ENCODE results near the gene ANKAR. TPM values are rescaled to one million over a fixed set of nuclear protein-coding genes. Genes with fewer than 3 reads are reported as not detected.
"Not testable (repeated sequence)": the region's sequence is repeated elsewhere in the genome, so short reads cannot be mapped to it uniquely, and the experiment has no call there.

The ANKAR gene
- total and polyA plus RNA-seq, 9 donors = 3.7 to 16.3 (median 5.2) TPM

- peak; percentile 73 for DNase-seq
- 50% methylated on average over 2 of the region's 5 CpGs for WGBS (ENCODE audit: insufficient coverage)
- H3K36me3 ChIP-seq (ENCODE audit: control insufficient read depth, insufficient read depth, low read length) = peaks cover 5% of the 10 kb centered on the region
These were observed 35.2 kb downstream of the ANKAR start for GRCh38 chr2:189709501-189710221.

GRCh38 chr2:189717593-189717992 lies 43.1 kb downstream of the ANKAR start:
- not testable (repeated sequence) for H3K4me1 ChIP-seq (ENCODE audit: control insufficient read depth, insufficient read depth, low read length); H3K27me3 ChIP-seq (ENCODE audit: control insufficient read depth, insufficient read depth, low read length); H3K4me3 ChIP-seq (ENCODE audit: low read length); H3K27ac ChIP-seq (ENCODE audit: low read length); H3K36me3 ChIP-seq (ENCODE audit: control insufficient read depth, insufficient read depth, low read length); DNase-seq; H3K9me3 ChIP-seq (replicated peaks; ENCODE audit: control insufficient read depth, low read depth, low read length)
- WGBS (ENCODE audit: insufficient coverage) = no CpG with 5 or more reads among the region's 1 CpG

More at GRCh38 chr2:189709501-189710221, 35.2 kb downstream of the ANKAR start:
- Histone ChIP-seq H3K4me3 (ENCODE audit: low read length) (no peak overlapping the region), H3K27me3 (ENCODE audit: control insufficient read depth, insufficient read depth, low read length) (no peaks in the 10 kb centered on the region), H3K9me3 (replicated peaks; ENCODE audit: control insufficient read depth, low read depth, low read length) (no peaks in the 10 kb centered on the region), H3K4me1 (ENCODE audit: control insufficient read depth, insufficient read depth, low read length) (no peaks in the 10 kb centered on the region), H3K27ac (ENCODE audit: low read length) (no peak overlapping the region)

GRCh38 chr2:189719571-189719970 lies 45.1 kb downstream of the ANKAR start:
- H3K4me1 ChIP-seq (ENCODE audit: control insufficient read depth, insufficient read depth, low read length) = no peaks in the 10 kb centered on the region
- H3K36me3 ChIP-seq (ENCODE audit: control insufficient read depth, insufficient read depth, low read length) = no peaks in the 10 kb centered on the region
- WGBS (ENCODE audit: insufficient coverage) = no CpG with 5 or more reads among the region's 4 CpGs
- no peak overlapping the region for H3K4me3 ChIP-seq (ENCODE audit: low read length)
- no peaks in the 10 kb centered on the region for H3K27me3 ChIP-seq (ENCODE audit: control insufficient read depth, insufficient read depth, low read length)
- H3K9me3 ChIP-seq (replicated peaks; ENCODE audit: control insufficient read depth, low read depth, low read length) = no peaks in the 10 kb centered on the region
- H3K27ac ChIP-seq (ENCODE audit: low read length) = no peak overlapping the region
- no peak for DNase-seq

- Histone ChIP-seq H3K36me3 (ENCODE audit: control insufficient read depth, insufficient read depth, low read length) (no peaks in the 10 kb centered on the region), H3K4me3 (ENCODE audit: low read length) (no peak overlapping the region), H3K4me1 (ENCODE audit: control insufficient read depth, insufficient read depth, low read length) (no peaks in the 10 kb centered on the region), H3K9me3 (replicated peaks; ENCODE audit: control insufficient read depth, low read depth, low read length) (no peaks in the 10 kb centered on the region), H3K27me3 (ENCODE audit: control insufficient read depth, insufficient read depth, low read length) (no peaks in the 10 kb centered on the region), H3K27ac (ENCODE audit: low read length) (no peak overlapping the region)
- no peak for DNase-seq
These were observed 48.7 kb downstream of the ANKAR start for GRCh38 chr2:189723192-189723591.

Other genes starting within 250 kb of the ANKAR start
- 39.6 TPM for gene WDR75, start 233.2 kb upstream of the ANKAR start, total RNA-seq
- 10 to 100 TPM; 29.1 to 38.4 (median 34.0) TPM for gene WDR75, start 233.2 kb upstream of the ANKAR start, polyA plus RNA-seq (ENCODE audit: insufficient read depth in 1 of 8, insufficient read length in 8 of 8, low replicate concordance in 1 of 8)
- 37.4 TPM for gene SLC40A1, start 93.9 kb upstream of the ANKAR start, total RNA-seq
- 10 to 100 TPM; 36.6 to 65.9 (median 47.1) TPM for gene SLC40A1, start 93.9 kb upstream of the ANKAR start, polyA plus RNA-seq (ENCODE audit: insufficient read depth in 1 of 8, insufficient read length in 8 of 8, low replicate concordance in 1 of 8)
- gene ASNSD1, start 13.2 kb upstream of the ANKAR start, total RNA-seq = 49.7 TPM
- 10 to 100 TPM; 32.1 to 45.1 (median 38.2) TPM for gene ASNSD1, start 13.2 kb upstream of the ANKAR start, polyA plus RNA-seq (ENCODE audit: insufficient read depth in 1 of 8, insufficient read length in 8 of 8, low replicate concordance in 1 of 8)
- gene OSGEPL1, start 88.1 kb downstream of the ANKAR start, total RNA-seq = 13.1 TPM
- 10 to 100 TPM in 6 of 8 donors, 1 to 10 TPM in 2; 9.2 to 14.2 (median 11.1) TPM for gene OSGEPL1, start 88.1 kb downstream of the ANKAR start, polyA plus RNA-seq (ENCODE audit: insufficient read depth in 1 of 8, insufficient read length in 8 of 8, low replicate concordance in 1 of 8)
- gene ORMDL1, start 109.7 kb downstream of the ANKAR start, total RNA-seq = 47.4 TPM
- gene ORMDL1, start 109.7 kb downstream of the ANKAR start, polyA plus RNA-seq (ENCODE audit: insufficient read depth in 1 of 8, insufficient read length in 8 of 8, low replicate concordance in 1 of 8) = 10 to 100 TPM; 41.1 to 54.1 (median 45.4) TPM
- gene PMS1, start 109.8 kb downstream of the ANKAR start, total RNA-seq = 26.1 TPM
- gene PMS1, start 109.8 kb downstream of the ANKAR start, polyA plus RNA-seq (ENCODE audit: insufficient read depth in 1 of 8, insufficient read length in 8 of 8, low replicate concordance in 1 of 8) = 10 to 100 TPM; 21.6 to 33.3 (median 25.2) TPM